HEK293T (cell line): ENCODE results near the gene GLB1L.

ENCODE experiments used
- ARNT ChIP-seq: fragments of 450-650 bp; IDR thresholded peaks from 2 replicates; pipeline ENCODE4 v1.6.1; 2017; ENCODE audit warnings: mild to moderate bottlenecking
- BHLHE40 ChIP-seq: fragments of 450-650 bp; IDR thresholded peaks from 2 replicates; pipeline ENCODE4 v1.6.1; 2016; ENCODE audit warnings: mild to moderate bottlenecking, moderate library complexity, borderline replicate concordance
- CTBP1 ChIP-seq: fragments of 450-650 bp; IDR thresholded peaks from 2 replicates; pipeline ENCODE4 v1.6.1; 2016; ENCODE audit warnings: borderline replicate concordance
- ELF4 ChIP-seq: fragments of 450-650 bp; IDR thresholded peaks from 2 replicates; pipeline ENCODE4 v1.6.1; 2017; ENCODE audit warnings: antibody characterized with exemption
- FOXA1 ChIP-seq: fragments of 450-650 bp; IDR thresholded peaks from 2 replicates; pipeline ENCODE4 v1.6.1; 2016; ENCODE audit warnings: mild to moderate bottlenecking
- FOXM1 ChIP-seq: fragments of 450-650 bp; IDR thresholded peaks from 2 replicates; pipeline ENCODE4 v1.6.1; 2017; ENCODE audit warnings: mild to moderate bottlenecking, borderline replicate concordance
- HDGF ChIP-seq: fragments of 450-650 bp; IDR thresholded peaks from 2 replicates; pipeline ENCODE4 v1.6.1; 2017; ENCODE audit warnings: antibody characterized with exemption, borderline replicate concordance
- LEF1 ChIP-seq: fragments of 450-650 bp; IDR thresholded peaks from 2 replicates; pipeline ENCODE4 v1.6.1; 2017; ENCODE audit warnings: mild to moderate bottlenecking, borderline replicate concordance
- SP1 ChIP-seq: fragments of 450-650 bp; IDR thresholded peaks from 2 replicates; pipeline ENCODE4 v1.6.1; 2017
- SUZ12 ChIP-seq: fragments of 450-650 bp; IDR thresholded peaks from 2 replicates; pipeline ENCODE4 v1.6.1; 2016; ENCODE audit warnings: mild to moderate bottlenecking
- TARDBP ChIP-seq: fragments of 450-650 bp; IDR thresholded peaks from 2 replicates; pipeline ENCODE4 v1.6.1; 2016
- ZNF384 ChIP-seq: fragments of 450-650 bp; IDR thresholded peaks from 2 replicates; pipeline ENCODE4 v1.6.1; 2016
- TF ChIP-seq, protein P1 (sequence below): fragments of 450-650 bp; IDR thresholded peaks from 2 replicates; pipeline ENCODE4 v1.6.1; 2016

DNA sequence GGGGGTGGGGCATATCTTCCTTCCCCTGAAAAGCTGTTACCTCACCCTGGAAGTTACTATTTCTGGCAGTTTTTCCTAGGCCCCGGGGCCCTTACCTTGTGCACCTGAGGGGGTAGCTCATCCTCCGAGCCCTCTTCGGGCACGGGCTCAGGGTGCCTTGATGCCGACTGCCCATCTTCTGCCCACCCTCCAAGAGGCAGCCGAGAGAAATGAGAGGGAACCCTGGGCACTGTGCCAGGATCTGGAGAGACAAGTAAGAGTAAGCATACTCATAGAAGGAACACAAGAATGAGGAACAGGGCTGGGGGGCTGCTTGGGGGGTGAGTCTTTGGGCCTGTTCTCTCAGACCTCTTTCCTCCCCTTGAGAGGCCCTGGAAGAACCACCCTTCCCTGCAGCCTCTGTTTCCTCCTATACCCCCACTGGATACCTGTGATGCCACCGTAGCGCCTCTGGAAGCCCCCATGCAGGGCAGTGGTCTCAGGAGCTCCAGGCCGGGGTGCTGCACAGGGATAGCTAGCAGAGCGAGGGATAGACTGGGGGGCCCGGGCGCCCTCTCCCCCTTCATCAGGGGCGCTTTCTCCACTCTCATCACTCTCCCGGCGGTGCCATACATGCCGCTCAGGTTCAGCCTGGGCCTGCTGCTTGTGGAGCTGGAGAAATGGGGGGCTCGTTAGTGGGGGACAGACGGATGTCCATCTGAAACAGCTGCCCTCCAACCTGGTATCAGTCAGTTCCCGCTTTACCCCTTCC, 24.4 kb downstream of the GLB1L start:
- TF ChIP-seq ZNF384 (no peak), ELF4 (no peak), SUZ12 (no peak), SP1 (no peak), CTBP1 (no peak), TARDBP (no peak), HDGF (no peak), BHLHE40 (no peak), FOXA1 (no peak), ARNT (no peak), FOXM1 (no peak), LEF1 (no peak)
- TF ChIP-seq, protein P1, sequence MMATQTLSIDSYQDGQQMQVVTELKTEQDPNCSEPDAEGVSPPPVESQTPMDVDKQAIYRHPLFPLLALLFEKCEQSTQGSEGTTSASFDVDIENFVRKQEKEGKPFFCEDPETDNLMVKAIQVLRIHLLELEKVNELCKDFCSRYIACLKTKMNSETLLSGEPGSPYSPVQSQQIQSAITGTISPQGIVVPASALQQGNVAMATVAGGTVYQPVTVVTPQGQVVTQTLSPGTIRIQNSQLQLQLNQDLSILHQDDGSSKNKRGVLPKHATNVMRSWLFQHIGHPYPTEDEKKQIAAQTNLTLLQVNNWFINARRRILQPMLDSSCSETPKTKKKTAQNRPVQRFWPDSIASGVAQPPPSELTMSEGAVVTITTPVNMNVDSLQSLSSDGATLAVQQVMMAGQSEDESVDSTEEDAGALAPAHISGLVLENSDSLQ = no peak
